AG10803 (cell line): ENCODE results near the gene RBFOX1.

Experiments used
- DNase-seq: peaks from one replicate; pipeline ENCODE4 v3.0.0; 2010; ENCODE audit warnings: low read depth
- H3K4me3 ChIP-seq: 2 replicates; pipeline ENCODE4 v1.5.1; 2011; ENCODE audit warnings: mild to moderate bottlenecking, low read length, control low read depth
- TF ChIP-seq, protein P1 (sequence below): conservative IDR thresholded peaks from 2 replicates; pipeline ENCODE4 v1.5.1; 2011; ENCODE audit warnings: mild to moderate bottlenecking, low read length, control low read depth, inconsistent platforms

RBFOX1 gene

DNA sequence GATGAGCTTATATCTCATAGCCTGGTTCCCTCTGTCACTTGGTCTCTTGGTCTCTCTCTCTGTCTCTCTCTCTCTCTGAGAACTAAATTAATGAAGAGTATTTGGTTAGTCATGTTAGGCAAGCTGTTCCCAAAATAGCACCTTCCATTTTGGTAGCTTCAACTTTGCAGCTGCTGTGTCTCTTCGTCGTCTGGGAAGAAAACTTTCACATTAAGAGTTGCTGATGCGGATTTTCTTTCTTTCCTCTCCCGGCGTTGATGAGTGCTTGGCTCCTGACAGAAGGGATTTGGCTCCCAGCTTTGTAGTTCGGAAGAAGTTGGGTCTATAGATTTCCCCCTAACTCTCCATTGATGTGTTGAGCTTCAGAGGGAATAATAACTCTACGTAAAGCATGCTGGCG is at the start of gene RBFOX1:
Gene RBFOX1 (plus strand): TSS at position 235 of the 400 bp plus-strand sequence.
- TF ChIP-seq, protein P1, sequence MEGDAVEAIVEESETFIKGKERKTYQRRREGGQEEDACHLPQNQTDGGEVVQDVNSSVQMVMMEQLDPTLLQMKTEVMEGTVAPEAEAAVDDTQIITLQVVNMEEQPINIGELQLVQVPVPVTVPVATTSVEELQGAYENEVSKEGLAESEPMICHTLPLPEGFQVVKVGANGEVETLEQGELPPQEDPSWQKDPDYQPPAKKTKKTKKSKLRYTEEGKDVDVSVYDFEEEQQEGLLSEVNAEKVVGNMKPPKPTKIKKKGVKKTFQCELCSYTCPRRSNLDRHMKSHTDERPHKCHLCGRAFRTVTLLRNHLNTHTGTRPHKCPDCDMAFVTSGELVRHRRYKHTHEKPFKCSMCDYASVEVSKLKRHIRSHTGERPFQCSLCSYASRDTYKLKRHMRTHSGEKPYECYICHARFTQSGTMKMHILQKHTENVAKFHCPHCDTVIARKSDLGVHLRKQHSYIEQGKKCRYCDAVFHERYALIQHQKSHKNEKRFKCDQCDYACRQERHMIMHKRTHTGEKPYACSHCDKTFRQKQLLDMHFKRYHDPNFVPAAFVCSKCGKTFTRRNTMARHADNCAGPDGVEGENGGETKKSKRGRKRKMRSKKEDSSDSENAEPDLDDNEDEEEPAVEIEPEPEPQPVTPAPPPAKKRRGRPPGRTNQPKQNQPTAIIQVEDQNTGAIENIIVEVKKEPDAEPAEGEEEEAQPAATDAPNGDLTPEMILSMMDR, result no peak
- H3K4me3 ChIP-seq, result no peak within 1 kb of the TSS
- DNase-seq, result no peak

DNA sequence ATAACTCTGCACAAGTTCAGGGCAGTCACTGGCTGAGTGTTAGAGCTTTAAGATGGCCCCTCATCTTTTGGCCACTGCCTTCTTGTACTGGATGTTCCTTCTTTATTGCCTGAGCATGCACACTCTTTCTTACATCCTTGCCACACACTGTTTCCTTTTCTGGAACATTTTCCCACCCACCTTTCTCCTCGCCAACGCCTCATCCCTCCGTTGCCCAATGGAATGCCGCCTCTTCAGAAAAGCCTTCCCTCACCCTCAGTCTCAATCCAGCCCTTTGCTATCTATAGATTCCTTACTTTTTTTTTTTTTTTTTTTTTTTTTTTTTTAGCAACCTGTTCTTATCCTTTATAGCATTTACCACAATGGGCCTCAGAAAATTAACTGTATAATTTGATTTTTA is 47.9 kb upstream of the RBFOX1 start:
- TF ChIP-seq, protein P1, result no peak
- H3K4me3 ChIP-seq, result no peak overlapping the region
- no peak for DNase-seq

DNA sequence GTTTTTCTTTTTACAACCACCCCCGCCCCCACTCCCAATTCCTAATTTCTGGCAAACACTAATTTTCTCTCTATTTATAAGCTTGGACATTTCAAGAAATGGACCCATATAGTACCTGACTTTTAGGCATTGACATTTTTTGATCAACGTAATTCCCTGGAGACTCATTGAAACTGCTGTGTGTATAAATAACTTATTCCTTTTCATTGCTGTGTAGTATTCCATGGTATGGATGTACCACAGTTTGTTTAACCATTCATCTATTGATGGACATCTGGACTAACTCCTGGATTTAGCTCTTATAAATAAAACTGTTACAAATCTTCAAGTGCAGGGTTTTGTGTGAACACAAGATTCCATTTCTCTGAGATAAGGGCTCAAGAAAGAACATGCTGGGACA is 47.1 kb upstream of the RBFOX1 start:
- TF ChIP-seq, protein P1, result no peak
- no peak for DNase-seq

GRCh38 chr16:7289299-7289698 is 43.3 kb upstream of the RBFOX1 start:
- no peak overlapping the region for H3K4me3 ChIP-seq
- TF ChIP-seq, protein P1, result no peak
- no peak for DNase-seq

More for the DNA sequence above, 47.1 kb upstream of the RBFOX1 start:
- no peak overlapping the region for H3K4me3 ChIP-seq

- H3K4me3 ChIP-seq, result no peak overlapping the region
- TF ChIP-seq, protein P1, result no peak
Measured at GRCh38 chr16:7290682-7291081, 42.0 kb upstream of the RBFOX1 start.

GRCh38 chr16:7294020-7294419 is 38.6 kb upstream of the RBFOX1 start:
- DNase-seq, result no peak
- H3K4me3 ChIP-seq, result no peak overlapping the region
- TF ChIP-seq, protein P1, result no peak

More at GRCh38 chr16:7290682-7291081, 42.0 kb upstream of the RBFOX1 start:
- DNase-seq, result no peak

GRCh38 chr16:7303052-7303610 is 29.5 kb upstream of the RBFOX1 start:
- TF ChIP-seq, protein P1, result no peak
- no peak for DNase-seq
- H3K4me3 ChIP-seq, result no peak overlapping the region
